ENCODE results near the gene STAG3.
A peak's percentile ranks its signal among the peaks of the same experiment; 100 is the strongest.
"Not testable (repeated sequence)": the region's sequence is repeated elsewhere in the genome, so short reads cannot be mapped to it uniquely, and the experiment has no call there.

The STAG3 gene

GRCh38 chr7:100212631-100213286 lies 35.0 kb downstream of the STAG3 start:
- peak overlapping the region; percentile 82 for H3K4me3 ChIP-seq (ENCODE audit: low read length)
- peaks cover 60% of the 10 kb centered on the region for H3K79me2 ChIP-seq (ENCODE audit: control insufficient read depth, low read length)
- H3K9me3 ChIP-seq (ENCODE audit: control insufficient read depth, insufficient read depth, low read length) = no peaks in the 10 kb centered on the region
- no peaks in the 10 kb centered on the region for H3K27me3 ChIP-seq (ENCODE audit: control insufficient read depth, low read length)
- H3K27ac ChIP-seq (ENCODE audit: low read depth, low read length) = peak overlapping the region; percentile 96
- no peaks in the 10 kb centered on the region for H4K20me1 ChIP-seq (ENCODE audit: control insufficient read depth, insufficient read depth, low read depth, low read length)
- no peaks in the 10 kb centered on the region for H3K9me2 ChIP-seq (replicated peaks; ENCODE audit: control insufficient read depth, low read length)
- H3K4me1 ChIP-seq (ENCODE audit: control insufficient read depth, low read length) = peaks cover 98% of the 10 kb centered on the region
- peaks cover 83% of the 10 kb centered on the region for H3K36me3 ChIP-seq (ENCODE audit: control insufficient read depth, low read length)
- peak overlapping the region; percentile 91 for H3K4me2 ChIP-seq (ENCODE audit: low read length)
- peaks cover 47% of the 10 kb centered on the region for H3F3A ChIP-seq (ENCODE audit: control insufficient read depth, insufficient read depth)
- TF ChIP-seq CTCF (IDR thresholded peaks at IDR 0.05; ENCODE audit: low read depth, low read length, poor library complexity, severe bottlenecking) (no peak), EZH2phosphoT487 (IDR thresholded peaks at IDR 0.05; ENCODE audit: borderline replicate concordance, low read length) (no peak)

DNA sequence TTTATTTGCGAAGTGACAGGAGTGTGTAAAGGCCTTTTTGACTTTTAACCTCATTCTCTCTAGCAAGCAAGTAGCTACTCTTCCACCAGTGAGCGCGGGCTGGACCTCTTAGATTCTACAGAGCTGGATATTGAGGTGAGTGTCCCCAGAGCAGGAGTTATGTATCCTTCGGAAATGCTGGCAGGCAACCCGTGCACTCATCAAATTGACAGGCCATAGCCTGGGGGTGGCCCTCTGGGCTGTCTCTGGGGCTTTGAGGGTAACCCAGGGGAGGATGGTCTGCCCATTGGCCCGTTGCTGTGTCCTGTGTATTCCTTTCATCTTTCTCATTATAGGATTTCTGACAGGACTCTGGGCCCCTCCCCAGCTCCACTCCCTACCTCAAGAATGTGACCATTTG lies 36.0 kb downstream of the STAG3 start:
- no peak for TF ChIP-seq CTCF (IDR thresholded peaks at IDR 0.05; ENCODE audit: low read depth, low read length, poor library complexity, severe bottlenecking)
- no peak for TF ChIP-seq EZH2phosphoT487 (IDR thresholded peaks at IDR 0.05; ENCODE audit: borderline replicate concordance, low read length)
- peaks cover 42% of the 10 kb centered on the region for H3F3A ChIP-seq (ENCODE audit: control insufficient read depth, insufficient read depth)
- peak overlapping the region; percentile 96 for H3K27ac ChIP-seq (ENCODE audit: low read depth, low read length)
- peak overlapping the region; percentile 82 for H3K4me3 ChIP-seq (ENCODE audit: low read length)
- H3K9me2 ChIP-seq (replicated peaks; ENCODE audit: control insufficient read depth, low read length) = no peaks in the 10 kb centered on the region
- peaks cover 81% of the 10 kb centered on the region for H3K36me3 ChIP-seq (ENCODE audit: control insufficient read depth, low read length)
- no peaks in the 10 kb centered on the region for H4K20me1 ChIP-seq (ENCODE audit: control insufficient read depth, insufficient read depth, low read depth, low read length)
- peaks cover 64% of the 10 kb centered on the region for H3K79me2 ChIP-seq (ENCODE audit: control insufficient read depth, low read length)
- peak overlapping the region; percentile 91 for H3K4me2 ChIP-seq (ENCODE audit: low read length)
- peaks cover 95% of the 10 kb centered on the region for H3K4me1 ChIP-seq (ENCODE audit: control insufficient read depth, low read length)
- H3K9me3 ChIP-seq (ENCODE audit: control insufficient read depth, insufficient read depth, low read length) = no peaks in the 10 kb centered on the region
- H3K27me3 ChIP-seq (ENCODE audit: control insufficient read depth, low read length) = no peaks in the 10 kb centered on the region

- TF ChIP-seq CTCF (IDR thresholded peaks at IDR 0.05; ENCODE audit: low read depth, low read length, poor library complexity, severe bottlenecking) = peak; percentile 57
Measured at GRCh38 chr7:100214356-100214755, 36.6 kb downstream of the STAG3 start.

More at GRCh38 chr7:100214356-100214755, 36.6 kb downstream of the STAG3 start:
- not testable (repeated sequence) for H3K9me3 ChIP-seq (ENCODE audit: control insufficient read depth, insufficient read depth, low read length); H3K27me3 ChIP-seq (ENCODE audit: control insufficient read depth, low read length); H4K20me1 ChIP-seq (ENCODE audit: control insufficient read depth, insufficient read depth, low read depth, low read length); H3K9me2 ChIP-seq (replicated peaks; ENCODE audit: control insufficient read depth, low read length)
- H3K4me1 ChIP-seq (ENCODE audit: control insufficient read depth, low read length) = peaks cover 95% of the 10 kb centered on the region
- peaks cover 43% of the 10 kb centered on the region for H3F3A ChIP-seq (ENCODE audit: control insufficient read depth, insufficient read depth)
- H3K4me2 ChIP-seq (ENCODE audit: low read length) = peak overlapping the region; percentile 91
- peak overlapping the region; percentile 96 for H3K27ac ChIP-seq (ENCODE audit: low read depth, low read length)
- peaks cover 81% of the 10 kb centered on the region for H3K36me3 ChIP-seq (ENCODE audit: control insufficient read depth, low read length)
- peaks cover 69% of the 10 kb centered on the region for H3K79me2 ChIP-seq (ENCODE audit: control insufficient read depth, low read length)
- H3K4me3 ChIP-seq (ENCODE audit: low read length) = peak overlapping the region; percentile 82

Measured in DOHH2 (cell line).